LNCaP clone FGC (cell line): ENCODE measurements around the gene SETD6.

Source experiments
- DNase-seq: peaks from one replicate; pipeline ENCODE4 v3.0.0-alpha.2; 2011; ENCODE audit warnings: low read depth
- H3K4me3 ChIP-seq: 2 replicates; pipeline ENCODE4 v1.5.1; 2011; ENCODE audit warnings: mild to moderate bottlenecking, low read depth, low read length, control low read depth
- TF ChIP-seq, protein P1 (sequence below): IDR thresholded peaks from 2 replicates; pipeline ENCODE4 v1.5.1; 2012; ENCODE audit warnings: mild to moderate bottlenecking; ENCODE audit not compliant: control insufficient read depth, insufficient read depth; ENCODE audit errors: extremely low read depth

Gene SETD6

DNA sequence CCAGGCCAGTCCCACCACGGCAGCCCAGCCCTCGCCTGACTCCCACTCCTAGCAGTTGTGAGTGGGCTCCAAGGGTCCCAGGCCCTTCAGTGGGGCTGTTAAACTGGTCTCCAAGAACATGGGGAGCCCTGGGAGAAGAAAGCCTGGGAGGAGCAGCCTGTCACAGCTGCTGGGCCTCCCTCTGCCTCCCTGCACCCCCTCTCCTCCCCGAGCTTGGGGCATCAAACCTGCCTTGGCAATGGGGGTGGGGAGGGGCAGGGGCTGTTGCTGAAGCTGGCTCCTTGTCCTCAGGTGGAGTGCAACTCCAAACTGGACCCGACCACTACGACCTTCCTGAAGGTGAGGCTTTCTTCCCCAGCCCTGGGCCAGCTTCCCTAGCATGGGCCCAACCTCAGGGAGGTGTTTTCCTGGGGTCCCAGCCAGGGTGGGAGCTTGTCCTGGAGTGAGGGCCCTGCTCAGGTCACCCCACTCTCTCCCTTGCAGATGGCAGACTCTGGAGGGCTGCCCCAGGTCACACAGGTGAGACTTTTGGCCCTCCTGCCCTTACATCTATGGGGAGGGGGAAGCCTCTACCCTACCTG, 6.6 kb upstream of the SETD6 start:
- H3K4me3 ChIP-seq, result no peak overlapping the region
- DNase-seq, result no peak
- TF ChIP-seq, protein P1, sequence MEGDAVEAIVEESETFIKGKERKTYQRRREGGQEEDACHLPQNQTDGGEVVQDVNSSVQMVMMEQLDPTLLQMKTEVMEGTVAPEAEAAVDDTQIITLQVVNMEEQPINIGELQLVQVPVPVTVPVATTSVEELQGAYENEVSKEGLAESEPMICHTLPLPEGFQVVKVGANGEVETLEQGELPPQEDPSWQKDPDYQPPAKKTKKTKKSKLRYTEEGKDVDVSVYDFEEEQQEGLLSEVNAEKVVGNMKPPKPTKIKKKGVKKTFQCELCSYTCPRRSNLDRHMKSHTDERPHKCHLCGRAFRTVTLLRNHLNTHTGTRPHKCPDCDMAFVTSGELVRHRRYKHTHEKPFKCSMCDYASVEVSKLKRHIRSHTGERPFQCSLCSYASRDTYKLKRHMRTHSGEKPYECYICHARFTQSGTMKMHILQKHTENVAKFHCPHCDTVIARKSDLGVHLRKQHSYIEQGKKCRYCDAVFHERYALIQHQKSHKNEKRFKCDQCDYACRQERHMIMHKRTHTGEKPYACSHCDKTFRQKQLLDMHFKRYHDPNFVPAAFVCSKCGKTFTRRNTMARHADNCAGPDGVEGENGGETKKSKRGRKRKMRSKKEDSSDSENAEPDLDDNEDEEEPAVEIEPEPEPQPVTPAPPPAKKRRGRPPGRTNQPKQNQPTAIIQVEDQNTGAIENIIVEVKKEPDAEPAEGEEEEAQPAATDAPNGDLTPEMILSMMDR, result no peak

DNA sequence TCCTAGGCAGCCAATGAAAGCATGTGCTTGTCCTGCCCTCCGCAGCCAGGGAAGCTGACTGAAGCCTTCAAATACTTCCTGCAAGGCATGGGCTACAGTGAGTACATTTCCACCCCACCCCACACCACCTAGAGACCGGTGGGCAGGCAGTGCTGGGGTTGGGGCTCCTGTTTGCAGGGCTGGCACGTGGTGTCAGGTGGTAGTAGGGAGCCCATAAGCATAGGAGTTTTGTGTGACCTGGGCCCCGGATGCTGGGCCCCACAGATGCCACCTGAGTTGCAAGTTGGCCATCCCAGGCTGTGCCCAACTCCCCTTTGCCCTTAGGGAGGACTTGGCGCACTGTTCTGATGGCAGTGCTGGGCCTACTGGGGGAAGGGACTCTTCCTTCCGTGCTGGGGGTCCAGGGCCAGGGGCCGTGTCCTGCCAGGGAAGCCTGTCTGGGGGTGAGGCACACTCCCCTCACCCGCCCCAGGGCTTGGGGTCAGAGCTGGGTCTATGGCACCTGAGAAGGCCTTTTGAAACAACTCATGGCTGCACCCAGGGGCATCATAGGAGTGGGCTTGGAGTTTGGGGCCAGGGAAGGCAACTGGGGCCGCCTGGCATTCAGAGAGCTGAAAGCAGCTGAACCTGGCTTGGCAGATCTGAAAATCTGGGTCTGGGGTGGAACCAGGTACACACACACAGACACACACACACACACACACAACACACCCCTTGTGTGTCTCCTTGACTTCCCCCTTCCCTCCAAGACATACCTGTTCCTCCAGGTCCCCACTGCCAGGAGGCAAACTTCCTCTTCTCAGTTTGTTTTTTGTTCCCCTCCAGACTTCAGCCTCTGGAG, 5.8 kb upstream of the SETD6 start:
- no peak for DNase-seq
- TF ChIP-seq, protein P1, result no peak
- H3K4me3 ChIP-seq, result no peak overlapping the region

DNA sequence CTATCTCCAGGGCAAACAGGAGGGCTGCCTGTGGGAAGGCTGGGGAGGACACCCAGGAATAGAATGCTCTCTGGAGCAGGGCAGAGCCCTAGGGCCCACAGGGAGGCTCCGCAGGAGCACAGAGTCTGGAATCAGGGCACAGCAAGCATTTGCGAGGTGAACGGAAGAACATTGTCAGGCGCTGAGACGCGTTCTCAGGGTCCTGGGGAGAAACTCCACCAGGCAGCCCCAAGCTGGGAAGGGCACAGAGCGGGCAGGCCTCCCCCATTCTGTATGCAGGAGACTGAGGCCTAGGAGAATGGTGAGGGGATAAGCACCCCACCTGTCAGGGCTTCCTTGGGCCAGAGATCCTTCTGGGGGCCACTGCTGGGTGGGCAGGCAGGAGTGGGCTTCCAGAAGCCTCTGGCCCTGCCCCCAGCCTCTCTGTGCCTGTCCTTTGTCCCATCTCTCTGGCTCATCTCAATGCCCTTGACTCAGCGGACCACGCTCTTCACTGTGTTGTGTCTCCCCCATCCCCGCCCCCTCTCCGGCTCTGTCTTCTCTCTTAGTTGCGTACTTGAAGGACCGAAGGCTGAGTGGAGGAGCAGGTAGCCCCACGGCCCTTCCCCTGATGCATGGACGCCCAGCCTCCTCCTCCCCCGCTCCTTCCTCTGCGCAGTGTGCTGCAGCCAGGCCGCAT, 5.1 kb upstream of the SETD6 start:
- DNase-seq, result no peak
- TF ChIP-seq, protein P1, result no peak
- no peak overlapping the region for H3K4me3 ChIP-seq

DNA sequence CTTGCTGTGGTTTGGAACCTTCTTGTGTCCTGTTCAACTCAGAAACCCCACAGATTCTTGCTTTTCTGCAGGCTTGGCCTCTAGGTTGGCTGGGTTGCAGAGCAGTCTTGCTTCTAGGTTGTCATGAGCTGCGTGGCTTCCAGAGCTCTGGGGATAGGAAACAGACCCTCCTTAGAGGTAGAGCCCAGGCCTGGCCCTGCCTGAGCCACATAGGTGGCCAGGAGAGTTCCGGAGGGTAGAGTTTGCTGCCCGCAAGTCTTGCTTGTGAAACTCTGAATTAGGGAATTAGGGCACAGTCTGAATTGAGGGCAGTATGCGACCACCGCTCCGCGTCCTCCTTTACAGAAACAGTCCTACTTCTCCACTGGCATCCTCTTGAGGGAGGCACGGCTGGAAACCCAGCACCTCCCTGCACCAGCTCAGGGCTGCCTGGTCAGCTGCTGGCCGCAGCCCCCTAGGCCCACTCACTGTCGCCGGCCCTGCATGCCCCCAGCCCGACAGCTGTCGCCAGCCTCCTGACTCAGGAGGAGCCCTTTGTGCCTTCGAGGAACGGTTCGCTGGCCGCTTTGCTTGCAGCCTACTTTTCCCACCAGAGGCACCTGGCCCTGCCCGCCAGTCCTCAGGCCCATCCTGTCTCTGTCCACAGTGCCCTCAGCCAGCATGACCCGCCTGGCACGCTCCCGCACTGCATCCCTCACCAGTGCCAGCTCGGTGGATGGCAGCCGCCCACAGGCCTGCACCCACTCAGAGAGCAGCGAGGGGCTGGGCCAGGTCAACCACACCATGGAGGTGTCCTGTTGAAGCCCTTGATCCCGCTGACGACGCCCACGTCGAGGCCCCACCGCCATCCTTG, 4.3 kb upstream of the SETD6 start:
- TF ChIP-seq, protein P1, result no peak
- H3K4me3 ChIP-seq, result no peak overlapping the region
- DNase-seq, result no peak

DNA sequence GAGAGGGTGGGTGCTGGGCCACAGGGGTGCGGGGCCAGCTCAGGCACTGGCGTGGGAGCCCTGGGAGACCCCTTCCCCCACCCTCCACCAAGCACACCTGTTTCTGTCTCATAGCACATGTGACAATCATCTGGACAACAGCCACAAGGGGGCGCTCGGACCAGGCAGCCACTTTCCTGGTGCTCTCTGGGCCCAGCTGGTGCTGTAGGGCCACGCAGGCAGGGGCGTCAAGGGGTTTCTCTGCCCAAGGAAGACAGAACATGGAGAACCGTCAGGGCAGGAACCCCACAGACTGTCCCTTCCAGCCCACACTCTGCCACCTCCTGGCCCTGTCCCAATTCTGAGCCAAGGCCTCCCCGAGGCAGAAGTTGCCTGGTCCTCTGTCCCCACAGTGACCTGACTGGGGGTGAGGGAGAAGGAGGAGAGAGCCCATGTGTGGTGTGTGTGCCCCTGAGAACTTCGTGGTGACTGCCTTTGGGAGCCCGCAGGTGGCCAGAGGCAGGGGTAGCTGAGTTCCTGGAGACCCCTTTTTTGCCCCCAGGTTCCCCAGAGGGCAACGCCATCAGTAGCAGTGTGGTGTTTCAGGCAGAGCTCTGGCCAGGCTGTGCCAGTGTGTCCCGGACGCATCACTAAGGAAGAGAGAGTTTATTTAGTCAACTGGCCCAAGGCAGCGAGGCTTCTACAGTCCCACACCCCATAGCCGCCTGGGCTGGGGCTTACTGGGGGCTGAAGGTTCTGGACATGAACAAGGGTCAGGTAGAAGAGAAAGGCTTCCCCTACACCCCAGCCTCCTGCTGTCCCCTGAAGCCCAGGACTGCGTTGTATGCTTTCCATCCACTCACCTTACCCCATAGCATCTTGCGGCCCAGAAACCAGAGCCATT, 3.1 kb upstream of the SETD6 start:
- TF ChIP-seq, protein P1, result peak; percentile 83
- no peak for DNase-seq
- no peak overlapping the region for H3K4me3 ChIP-seq

DNA sequence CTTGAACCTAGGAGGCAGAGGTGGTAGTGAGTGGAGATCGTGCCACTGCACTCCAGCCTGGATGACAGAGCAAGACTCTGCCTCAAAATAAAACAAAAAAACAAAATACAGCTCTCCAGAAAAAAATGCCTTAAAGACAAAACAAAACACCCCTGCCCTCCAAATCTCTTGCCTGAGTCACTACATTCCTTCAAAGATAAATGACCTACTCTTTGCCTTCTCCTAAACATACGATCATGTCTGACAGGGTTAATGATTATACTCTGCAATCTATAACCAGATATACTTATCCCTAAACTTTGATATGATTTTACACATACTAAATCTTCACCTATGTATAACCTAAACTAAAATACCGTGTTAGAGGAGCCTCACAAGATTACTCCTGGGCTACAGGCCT, 1.4 kb upstream of the SETD6 start:
- H3K4me3 ChIP-seq, result peak overlapping the region; percentile 67
- DNase-seq, result no peak
- TF ChIP-seq, protein P1, result no peak
